ENCODE data around the gene FGD5.

GRCh38 chr3:14906355-14906971 is 87.7 kb downstream of the FGD5 start:
- TF ChIP-seq CTCF (IDR thresholded peaks at IDR 0.05), result no peak
- TF ChIP-seq EZH2 (IDR thresholded peaks at IDR 0.05; ENCODE audit: borderline replicate concordance, insufficient read depth, low read depth, low read length, poor library complexity, severe bottlenecking), result no peak
